HG03064 (cell line): Measurements from ENCODE around the gene ATP7B.
"Not testable (repeated sequence)": the region's sequence is repeated elsewhere in the genome, so short reads cannot be mapped to it uniquely, and the experiment has no call there.

Source experiments
- ATAC-seq: cut with Tn5 transposase; IDR thresholded peaks from one replicate; pipeline ENCODE4 v1.9.1; 2021; ENCODE audit warnings: low read depth; ENCODE audit not compliant: unreplicated experiment

ATP7B gene

GRCh38 chr13:52006523-52007245, 4.6 kb downstream of the ATP7B start:
- no peak for ATAC-seq

- ATAC-seq = no peak
Observed at GRCh38 chr13:52005841-52006522, 5.3 kb downstream of the ATP7B start.

GRCh38 chr13:52004511-52005170, 6.6 kb downstream of the ATP7B start:
- ATAC-seq = no peak

GRCh38 chr13:52003541-52003940, 7.7 kb downstream of the ATP7B start:
- no peak for ATAC-seq

- ATAC-seq = no peak
Observed at GRCh38 chr13:52002361-52002760, 8.9 kb downstream of the ATP7B start.

- ATAC-seq = no peak
Observed at GRCh38 chr13:52001120-52001731, 10.0 kb downstream of the ATP7B start.

GRCh38 chr13:51999921-52000320, 11.3 kb downstream of the ATP7B start:
- ATAC-seq = no peak

GRCh38 chr13:51999510-51999911, 11.7 kb downstream of the ATP7B start:
- no peak for ATAC-seq

- ATAC-seq = no peak
Observed at GRCh38 chr13:51998723-51999509, 12.3 kb downstream of the ATP7B start.

GRCh38 chr13:51997641-51998330, 13.5 kb downstream of the ATP7B start:
- no peak for ATAC-seq

- no peak for ATAC-seq
Observed at GRCh38 chr13:51997186-51997585, 14.1 kb downstream of the ATP7B start.

GRCh38 chr13:51996641-51997040, 14.6 kb downstream of the ATP7B start:
- no peak for ATAC-seq

- no peak for ATAC-seq
Observed at GRCh38 chr13:51995677-51996551, 15.3 kb downstream of the ATP7B start.

- no peak for ATAC-seq
Observed at GRCh38 chr13:51993713-51994112, 17.5 kb downstream of the ATP7B start.

- ATAC-seq = no peak
Observed at GRCh38 chr13:51988988-51989618, 22.1 kb downstream of the ATP7B start.

- not testable (repeated sequence) for ATAC-seq
Observed at GRCh38 chr13:51984904-51985303, 26.3 kb downstream of the ATP7B start.

- ATAC-seq = not testable (repeated sequence)
Observed at GRCh38 chr13:51983292-51983691, 28.0 kb downstream of the ATP7B start.

- no peak for ATAC-seq
Observed at GRCh38 chr13:51981355-51981754, 29.9 kb downstream of the ATP7B start.
